GM19023 (cell line): ENCODE results near the gene NIPA2.
"Not testable (repeated sequence)": the region's sequence is repeated elsewhere in the genome, so short reads cannot be mapped to it uniquely, and the experiment has no call there.

Experiments used
- ATAC-seq: cut with Tn5 transposase; IDR thresholded peaks from one replicate; pipeline ENCODE4 v1.9.1; 2021; ENCODE audit warnings: mild to moderate bottlenecking, moderate library complexity; ENCODE audit not compliant: unreplicated experiment

Gene NIPA2

GRCh38 chr15:22838292-22839042 lies at the start of gene NIPA2:
Gene NIPA2 (plus strand): TSS chr15:22838666. CDS start chr15:22851732, 13,066 bp downstream.
- peak; percentile 85 for ATAC-seq

DNA sequence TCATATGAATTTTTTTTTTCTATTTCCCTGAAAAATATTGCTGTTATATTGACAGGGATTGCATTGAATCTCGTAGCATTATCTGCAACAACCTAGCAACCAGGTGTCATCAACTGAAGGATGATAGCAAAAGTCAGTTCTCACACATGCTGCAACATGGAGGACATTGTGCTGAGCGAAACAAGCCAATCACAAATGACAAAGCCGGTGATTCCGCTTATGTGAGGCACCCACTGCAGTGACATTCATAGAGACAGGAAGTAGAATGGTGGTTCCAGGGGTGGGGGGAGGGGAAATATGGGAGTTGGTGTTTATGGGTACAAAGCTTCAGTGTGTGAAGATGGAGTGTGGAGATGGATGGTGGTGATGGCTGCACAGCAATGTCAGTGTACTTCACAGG lies 44.4 kb upstream of the NIPA2 start:
- ATAC-seq = no peak

DNA sequence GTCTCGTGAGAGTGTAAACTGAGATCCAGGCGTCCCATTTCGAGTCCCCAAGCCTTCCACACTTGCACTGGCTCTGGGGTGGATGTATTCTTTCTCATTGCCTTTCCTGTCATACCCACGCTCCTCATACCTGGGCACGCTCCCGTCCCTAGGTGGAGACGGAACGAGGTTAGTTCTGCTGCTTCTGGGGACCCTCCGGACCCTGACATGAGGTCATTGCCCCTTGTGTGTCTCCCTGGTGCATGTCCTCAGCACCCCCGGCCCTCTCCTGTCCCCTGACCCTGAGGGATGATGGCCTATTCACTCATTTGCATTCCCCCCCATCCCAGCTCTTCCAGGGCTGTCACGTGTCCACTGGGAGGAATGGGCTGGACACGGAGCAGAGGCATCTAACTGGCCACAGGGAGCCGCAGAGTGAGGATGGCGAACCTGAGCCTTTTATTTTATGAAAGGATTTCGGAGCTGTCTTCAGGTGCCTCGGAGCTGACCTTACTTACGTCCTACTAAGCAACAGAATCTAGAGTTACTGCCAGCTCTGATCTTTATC lies 43.8 kb upstream of the NIPA2 start:
- no peak for ATAC-seq

GRCh38 chr15:22795206-22796063 lies 43.0 kb upstream of the NIPA2 start:
- ATAC-seq = no peak

DNA sequence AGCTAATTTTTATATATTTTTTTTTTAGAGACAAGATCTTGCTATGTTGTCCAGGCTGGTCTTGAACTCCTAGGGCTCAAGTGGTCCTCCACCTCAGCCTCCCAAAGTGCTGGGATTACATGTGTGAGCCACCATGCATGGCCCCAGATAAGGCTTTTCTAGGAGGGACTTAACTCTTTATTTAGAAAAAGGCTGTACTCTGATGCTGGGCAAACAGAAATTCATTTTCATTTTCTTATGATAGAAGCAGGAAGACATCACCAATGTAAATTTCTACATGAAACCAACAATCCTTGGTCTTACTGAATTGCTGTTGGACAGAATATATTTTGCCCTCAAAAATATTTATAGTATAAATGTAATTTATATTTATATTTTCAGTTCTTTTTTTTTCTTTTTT lies 42.4 kb upstream of the NIPA2 start:
- ATAC-seq = no peak

GRCh38 chr15:22799902-22800301 lies 38.6 kb upstream of the NIPA2 start:
- ATAC-seq = no peak

GRCh38 chr15:22803006-22803405 lies 35.5 kb upstream of the NIPA2 start:
- ATAC-seq = not testable (repeated sequence)

GRCh38 chr15:22806156-22806555 lies 32.3 kb upstream of the NIPA2 start:
- no peak for ATAC-seq

GRCh38 chr15:22806664-22807063 lies 31.8 kb upstream of the NIPA2 start:
- no peak for ATAC-seq

DNA sequence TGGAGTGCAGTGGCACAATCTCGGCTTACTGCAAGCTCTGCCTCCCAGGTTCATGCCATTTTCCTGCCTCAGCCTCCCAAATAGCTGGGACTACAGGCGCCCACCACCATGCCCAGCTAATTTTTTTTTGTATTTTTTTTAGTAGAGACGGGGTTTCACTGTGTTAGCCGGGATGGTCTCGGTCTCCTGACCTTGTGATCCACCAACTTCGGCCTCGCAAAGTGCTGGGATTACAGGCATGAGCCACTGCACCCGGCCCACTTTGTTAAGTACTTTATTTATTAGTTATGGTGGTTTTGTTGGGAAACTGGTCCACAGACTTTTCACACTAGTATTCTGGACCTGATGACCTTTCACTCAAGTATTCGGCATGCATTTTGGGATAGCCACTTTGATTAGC lies 30.6 kb upstream of the NIPA2 start:
- ATAC-seq = not testable (repeated sequence)

- no peak for ATAC-seq
Measured at GRCh38 chr15:22808240-22808639, 30.2 kb upstream of the NIPA2 start.

DNA sequence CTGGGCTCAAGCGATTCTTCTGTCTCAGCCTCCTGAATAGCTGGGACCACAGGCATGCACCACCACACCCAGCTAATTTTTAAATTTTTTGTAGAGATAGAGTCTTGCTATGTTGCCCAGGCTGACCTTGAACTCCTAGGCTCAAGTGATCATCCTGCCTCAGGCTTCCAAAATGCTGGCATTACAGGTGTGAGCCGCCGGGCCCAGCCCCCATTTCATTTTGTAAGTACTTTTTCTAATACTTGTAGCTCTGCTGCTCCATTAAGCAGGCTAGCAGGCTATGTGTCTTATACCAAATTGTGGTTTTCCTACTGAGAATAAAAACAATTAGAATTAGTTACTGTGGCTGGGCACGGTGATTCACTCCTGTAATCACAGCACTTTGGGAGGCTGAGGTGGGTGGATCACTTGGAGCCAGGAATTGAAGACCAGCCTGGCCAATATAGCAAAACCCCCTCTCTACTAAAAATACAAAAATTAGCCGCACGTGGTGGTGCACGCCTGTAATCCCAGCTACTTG lies 29.6 kb upstream of the NIPA2 start:
- ATAC-seq = no peak

- no peak for ATAC-seq
Measured at GRCh38 chr15:22810033-22810852, 28.2 kb upstream of the NIPA2 start.

- ATAC-seq = no peak
Measured at GRCh38 chr15:22810853-22811338, 27.6 kb upstream of the NIPA2 start.

DNA sequence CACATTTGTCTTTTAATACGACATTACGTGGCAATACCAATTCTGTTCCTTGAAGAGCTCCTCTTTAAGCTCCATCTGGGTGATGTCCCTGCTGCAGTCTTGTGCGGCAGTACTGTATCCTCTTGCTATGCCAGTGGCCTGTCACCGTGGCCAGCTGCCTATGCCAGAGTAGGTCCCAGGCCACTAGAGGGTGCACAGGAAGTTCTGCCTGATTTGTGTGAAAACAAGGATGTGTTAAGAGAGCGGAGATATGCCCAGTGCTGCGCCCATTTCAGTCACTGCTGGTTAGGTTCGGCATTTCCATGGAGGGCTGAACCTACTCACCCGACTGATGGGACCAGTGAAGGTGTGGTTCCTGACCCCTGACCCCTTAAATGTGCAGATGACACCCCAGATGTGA lies 26.8 kb upstream of the NIPA2 start:
- ATAC-seq = no peak

DNA sequence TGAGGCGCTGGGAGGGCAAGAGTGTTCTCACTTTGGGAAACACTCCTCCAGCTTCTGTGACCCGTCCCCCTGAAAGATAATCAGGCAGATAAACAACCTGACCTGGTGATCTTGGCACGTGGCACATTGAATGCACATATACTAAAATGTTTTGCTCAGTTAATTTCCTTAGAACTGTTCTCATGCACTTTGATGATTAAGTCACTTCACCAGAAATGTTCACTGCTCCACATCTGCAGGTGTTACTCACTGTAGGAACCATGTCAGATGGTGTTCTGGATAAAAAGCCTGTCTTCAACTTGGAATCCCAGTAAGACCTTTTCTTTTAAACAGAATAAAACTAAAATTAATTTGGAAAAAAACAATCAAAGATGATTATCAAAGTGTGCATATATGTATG lies 24.6 kb upstream of the NIPA2 start:
- ATAC-seq = no peak

GRCh38 chr15:22815766-22816165 lies 22.7 kb upstream of the NIPA2 start:
- no peak for ATAC-seq

DNA sequence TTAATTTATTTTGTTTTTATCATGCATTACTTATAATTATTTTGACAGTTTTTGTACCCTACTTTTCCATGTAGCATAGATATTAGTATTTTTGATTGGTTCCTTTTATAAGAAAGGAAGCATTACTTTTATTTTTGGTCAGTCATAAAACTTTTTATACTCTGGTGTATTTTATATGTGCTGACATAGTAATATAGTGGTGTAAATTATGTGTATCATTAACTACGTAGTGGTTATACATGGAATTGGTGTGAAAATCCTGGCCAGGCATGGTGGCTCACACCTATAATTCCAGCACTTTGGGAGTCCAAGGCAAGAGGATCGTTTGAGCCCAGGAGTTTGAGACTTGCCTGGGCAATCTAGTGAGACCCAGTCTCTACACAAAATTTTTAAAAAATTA lies 18.8 kb upstream of the NIPA2 start:
- no peak for ATAC-seq

DNA sequence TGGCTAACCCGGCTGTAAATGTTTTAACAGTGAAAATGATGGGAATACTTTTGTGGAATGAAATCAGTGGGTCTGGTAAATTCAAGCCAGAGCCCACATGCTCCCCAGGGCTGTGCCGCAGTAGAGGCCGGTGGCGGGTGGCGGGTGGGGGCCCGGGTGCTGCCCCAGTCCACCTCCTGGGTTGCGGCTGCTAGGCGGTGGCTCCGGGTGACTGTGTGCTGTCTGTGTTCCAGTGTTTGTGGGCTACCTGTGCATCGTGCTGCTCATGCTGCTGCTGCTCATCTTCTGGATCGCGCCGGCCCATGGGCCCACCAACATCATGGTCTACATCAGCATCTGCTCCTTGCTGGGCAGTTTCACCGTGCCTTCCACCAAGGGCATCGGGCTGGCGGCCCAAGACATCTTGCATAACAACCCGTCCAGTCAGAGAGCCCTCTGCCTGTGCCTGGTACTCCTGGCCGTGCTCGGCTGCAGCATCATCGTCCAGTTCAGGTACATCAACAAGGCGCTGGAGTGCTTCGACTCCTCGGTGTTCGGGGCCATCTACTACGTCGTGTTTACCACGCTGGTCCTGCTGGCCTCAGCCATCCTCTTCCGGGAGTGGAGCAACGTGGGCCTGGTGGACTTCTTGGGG lies 14.9 kb upstream of the NIPA2 start:
- ATAC-seq = no peak

DNA sequence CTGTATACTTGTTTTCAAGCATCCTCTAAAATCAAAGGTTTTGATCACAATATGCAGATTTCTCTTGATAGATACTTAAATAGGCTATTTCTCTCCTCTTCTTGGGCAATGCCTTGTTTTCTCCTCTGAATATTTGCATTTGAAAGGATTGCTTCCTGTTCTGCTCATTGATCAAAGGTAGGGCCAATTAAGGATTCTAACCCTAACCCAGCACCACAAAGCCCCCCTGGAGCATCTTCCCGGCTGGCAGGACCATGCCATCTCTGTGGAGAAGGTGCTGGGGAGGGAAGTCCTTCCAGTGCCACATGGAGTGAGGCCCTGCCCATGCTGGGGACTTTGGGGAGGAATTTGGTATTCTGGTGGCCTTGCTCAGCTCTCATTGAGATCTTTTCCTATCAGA lies 11.3 kb upstream of the NIPA2 start:
- no peak for ATAC-seq
